ENCODE results near the gene SHROOM2.

DNA sequence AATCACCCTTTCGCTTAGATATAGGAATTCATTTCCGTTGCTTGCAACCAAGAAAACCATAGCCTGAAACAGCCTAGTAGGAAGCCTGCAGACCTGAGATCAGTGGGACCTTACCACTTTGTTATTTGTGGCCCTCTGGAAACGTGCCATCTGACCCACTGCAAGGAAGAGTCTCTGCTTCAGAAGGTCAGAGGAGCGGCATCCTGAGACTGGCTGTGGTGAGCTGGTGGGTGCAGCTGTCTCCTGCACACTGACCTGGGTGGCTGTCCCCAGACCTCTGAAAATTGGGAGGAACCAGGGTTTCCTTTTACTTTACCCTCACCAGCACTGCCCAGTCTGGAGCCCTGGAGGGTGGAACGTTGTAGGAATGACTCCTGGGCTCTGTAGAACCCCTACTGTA, 18.2 kb downstream of the SHROOM2 start:
- TF ChIP-seq, protein P1, sequence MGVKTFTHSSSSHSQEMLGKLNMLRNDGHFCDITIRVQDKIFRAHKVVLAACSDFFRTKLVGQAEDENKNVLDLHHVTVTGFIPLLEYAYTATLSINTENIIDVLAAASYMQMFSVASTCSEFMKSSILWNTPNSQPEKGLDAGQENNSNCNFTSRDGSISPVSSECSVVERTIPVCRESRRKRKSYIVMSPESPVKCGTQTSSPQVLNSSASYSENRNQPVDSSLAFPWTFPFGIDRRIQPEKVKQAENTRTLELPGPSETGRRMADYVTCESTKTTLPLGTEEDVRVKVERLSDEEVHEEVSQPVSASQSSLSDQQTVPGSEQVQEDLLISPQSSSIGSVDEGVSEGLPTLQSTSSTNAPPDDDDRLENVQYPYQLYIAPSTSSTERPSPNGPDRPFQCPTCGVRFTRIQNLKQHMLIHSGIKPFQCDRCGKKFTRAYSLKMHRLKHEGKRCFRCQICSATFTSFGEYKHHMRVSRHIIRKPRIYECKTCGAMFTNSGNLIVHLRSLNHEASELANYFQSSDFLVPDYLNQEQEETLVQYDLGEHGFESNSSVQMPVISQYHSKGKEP (tag by site-specific recombination; IDR thresholded peaks at IDR 0.05), result no peak
- TF ChIP-seq ZNF335 (tag by site-specific recombination; conservative IDR thresholded peaks at IDR 0.05), result no peak

Measured in HEK293 (cell line).